H9 (cell line): ENCODE data around the gene MAT2A. TPM values are rescaled to one million over a fixed set of nuclear protein-coding genes. Genes with fewer than 3 reads are reported as not detected.

Source experiments
- DNase-seq: peaks from one replicate; pipeline ENCODE4 v3.0.0-alpha.2; 2017
- H2AFZ ChIP-seq: one replicate; pipeline ENCODE4 v1.6.1; 2013; ENCODE audit warnings: mild to moderate bottlenecking, low read length, control low read depth, moderate library complexity
- H2AK5ac ChIP-seq: 2 replicates; pipeline ENCODE4 v1.6.1; 2013; ENCODE audit warnings: low read length, control low read depth, mixed read lengths; ENCODE audit not compliant: insufficient read length
- H2BK120ac ChIP-seq: one replicate; pipeline ENCODE4 v1.6.1; 2013; ENCODE audit warnings: low read depth, mild to moderate bottlenecking, low read length, control low read depth, inconsistent platforms; ENCODE audit not compliant: poor library complexity, severe bottlenecking
- H2BK12ac ChIP-seq: 2 replicates; pipeline ENCODE4 v1.6.1; 2013; ENCODE audit warnings: low read length, control low read depth, mixed read lengths, low read depth; ENCODE audit not compliant: insufficient read length
- H2BK15ac ChIP-seq: 2 replicates; pipeline ENCODE4 v1.6.1; 2013; ENCODE audit warnings: low read depth, low read length, control low read depth
- H2BK20ac ChIP-seq: one replicate; pipeline ENCODE4 v1.6.1; 2013; ENCODE audit warnings: low read depth, mild to moderate bottlenecking, low read length, control low read depth, inconsistent platforms; ENCODE audit not compliant: poor library complexity, severe bottlenecking
- H2BK5ac ChIP-seq: 2 replicates; pipeline ENCODE4 v1.6.1; 2013; ENCODE audit warnings: low read length, control low read depth, mixed read lengths; ENCODE audit not compliant: insufficient read length
- H3K14ac ChIP-seq: 2 replicates; pipeline ENCODE4 v1.6.1; 2013; ENCODE audit warnings: low read length, control low read depth; ENCODE audit not compliant: insufficient read depth
- H3K18ac ChIP-seq: 2 replicates; pipeline ENCODE4 v1.6.1; 2013; ENCODE audit warnings: low read depth, mild to moderate bottlenecking, mixed read lengths, low read length, control low read depth; ENCODE audit not compliant: insufficient read length
- H3K23ac ChIP-seq: 2 replicates; pipeline ENCODE4 v1.6.1; 2013; ENCODE audit warnings: low read length, control low read depth, mixed read lengths, low read depth; ENCODE audit not compliant: insufficient read length
- H3K23me2 ChIP-seq: 2 replicates; pipeline ENCODE4 v1.6.1; 2013; ENCODE audit warnings: low read depth, mild to moderate bottlenecking, mixed read lengths, low read length, control low read depth; ENCODE audit not compliant: insufficient read length, poor library complexity, severe bottlenecking
- H3K27ac ChIP-seq: 2 replicates; pipeline ENCODE4 v1.5.1; 2013; ENCODE audit warnings: low read length, control low read depth, mixed read lengths, low read depth; ENCODE audit not compliant: insufficient read length
- H3K27me3 ChIP-seq: 2 replicates; pipeline ENCODE4 v1.6.1; 2013; ENCODE audit warnings: low read length, control low read depth, inconsistent platforms; ENCODE audit not compliant: insufficient read depth
- H3K4ac ChIP-seq: 2 replicates; pipeline ENCODE4 v1.6.1; 2013; ENCODE audit warnings: low read depth, mild to moderate bottlenecking, control low read depth, inconsistent platforms, low read length, moderate library complexity
- H3K4me1 ChIP-seq: 2 replicates; pipeline ENCODE4 v1.6.1; 2013; ENCODE audit warnings: low read length, control low read depth, inconsistent platforms; ENCODE audit not compliant: insufficient read depth
- H3K4me2 ChIP-seq: 2 replicates; pipeline ENCODE4 v1.6.1; 2013; ENCODE audit warnings: low read length, control low read depth, mixed read lengths; ENCODE audit not compliant: insufficient read length, insufficient read depth
- H3K56ac ChIP-seq: 2 replicates; pipeline ENCODE4 v1.6.1; 2013; ENCODE audit warnings: low read depth, mild to moderate bottlenecking, mixed read lengths, low read length, control low read depth; ENCODE audit not compliant: insufficient read length
- H3K79me1 ChIP-seq: 2 replicates; pipeline ENCODE4 v1.6.1; 2013; ENCODE audit warnings: low read depth, mild to moderate bottlenecking, moderate library complexity, low read length, control low read depth, inconsistent platforms; ENCODE audit not compliant: insufficient read depth, poor library complexity, severe bottlenecking
- H3K79me2 ChIP-seq: 2 replicates; pipeline ENCODE4 v1.6.1; 2013; ENCODE audit warnings: low read length, control low read depth, inconsistent platforms; ENCODE audit not compliant: insufficient read depth
- H3K9ac ChIP-seq: 2 replicates; pipeline ENCODE4 v1.6.1; 2013; ENCODE audit warnings: low read length, control low read depth, mixed read lengths; ENCODE audit not compliant: insufficient read length; ENCODE audit errors: extremely low read depth
- H3K9me3 ChIP-seq: one replicate; pipeline ENCODE4 v1.6.1; 2013; ENCODE audit warnings: low read depth, low read length, inconsistent platforms; ENCODE audit not compliant: control insufficient read depth
- H3T11ph ChIP-seq: one replicate; pipeline ENCODE4 v1.6.1; 2013; ENCODE audit warnings: mild to moderate bottlenecking, low read length, control low read depth, inconsistent platforms
- H4K20me1 ChIP-seq: one replicate; pipeline ENCODE4 v1.6.1; 2013; ENCODE audit not compliant: control insufficient read depth, insufficient read length, insufficient read depth
- H4K5ac ChIP-seq: 2 replicates; pipeline ENCODE4 v1.6.1; 2013; ENCODE audit warnings: low read depth, mild to moderate bottlenecking, mixed read lengths, low read length, control low read depth; ENCODE audit not compliant: insufficient read length
- H4K8ac ChIP-seq: replicated peaks from 2 replicates; pipeline ENCODE4 v1.6.1; 2013; ENCODE audit warnings: low read length, control low read depth, mixed read lengths, low read depth; ENCODE audit not compliant: insufficient read length
- H4K91ac ChIP-seq: 2 replicates; pipeline ENCODE4 v1.6.1; 2013; ENCODE audit warnings: low read depth, mild to moderate bottlenecking, moderate library complexity, mixed read lengths, low read length, control low read depth; ENCODE audit not compliant: insufficient read length
- H3K27ac Mint-ChIP-seq, 3 experiments: 2 replicates in 2 of 3; 3 replicates in 1 of 3; pipeline ENCODE4 v1.8.0; 2020 to 2021; ENCODE audit warnings: mixed read lengths in 3 of 3, mild to moderate bottlenecking in 1 of 3, moderate library complexity in 1 of 3
- H3K27me3 Mint-ChIP-seq: 2 replicates; pipeline ENCODE4 v1.8.0; 2021; ENCODE audit warnings: low read depth, mild to moderate bottlenecking, moderate library complexity, mixed read lengths
- H3K36me3 Mint-ChIP-seq, 3 experiments: 2 replicates in 2 of 3; 3 replicates in 1 of 3; pipeline ENCODE4 v1.8.0; 2020 to 2021; ENCODE audit warnings: low read depth in 3 of 3, mixed read lengths in 3 of 3; ENCODE audit not compliant: insufficient read depth in 1 of 3
- H3K4me1 Mint-ChIP-seq, 2 experiments: 2 replicates each; pipeline ENCODE4 v1.8.0; 2020; ENCODE audit warnings: mixed read lengths in 2 of 2
- H3K4me3 Mint-ChIP-seq, 2 experiments: 2 replicates in 1 of 2; 3 replicates in 1 of 2; pipeline ENCODE4 v1.8.0; 2020 to 2021; ENCODE audit warnings: mild to moderate bottlenecking in 2 of 2, mixed read lengths in 2 of 2, moderate library complexity in 1 of 2
- H3K9me3 Mint-ChIP-seq, 2 experiments: 2 replicates in 1 of 2; 3 replicates in 1 of 2; pipeline ENCODE4 v1.8.0; 2020; ENCODE audit warnings: mild to moderate bottlenecking in 2 of 2, mixed read lengths in 2 of 2, moderate library complexity in 1 of 2
- WGBS: extraction: QIAGEN DNeasy Blood & Tissue Kit; methylation state at CpG from one replicate; pipeline ENCODE4 v1.1.7; 2013; ENCODE audit warnings: missing lambda C conversion rate, low lambda C conversion rate, mixed read lengths; ENCODE audit not compliant: insufficient read length; ENCODE audit errors: extremely low coverage; 5-methylcytosine and 5-hydroxymethylcytosine counted together
- total RNA-seq: library from RNA; stranded (reverse); gene quantifications from 2 replicates; pipeline ENCODE4 v1.2.1, GENCODE V29; 2021
- TF ChIP-seq, protein P1 (sequence below): fragments of 200-600 bp; sonication (generic); conservative IDR thresholded peaks from 3 replicates; pipeline ENCODE4 v1.8.0; 2021; ENCODE audit warnings: antibody characterized with exemption, mild to moderate bottlenecking

The MAT2A gene
- total RNA-seq, 1 experiment from 2014 or later = 459 TPM

DNA sequence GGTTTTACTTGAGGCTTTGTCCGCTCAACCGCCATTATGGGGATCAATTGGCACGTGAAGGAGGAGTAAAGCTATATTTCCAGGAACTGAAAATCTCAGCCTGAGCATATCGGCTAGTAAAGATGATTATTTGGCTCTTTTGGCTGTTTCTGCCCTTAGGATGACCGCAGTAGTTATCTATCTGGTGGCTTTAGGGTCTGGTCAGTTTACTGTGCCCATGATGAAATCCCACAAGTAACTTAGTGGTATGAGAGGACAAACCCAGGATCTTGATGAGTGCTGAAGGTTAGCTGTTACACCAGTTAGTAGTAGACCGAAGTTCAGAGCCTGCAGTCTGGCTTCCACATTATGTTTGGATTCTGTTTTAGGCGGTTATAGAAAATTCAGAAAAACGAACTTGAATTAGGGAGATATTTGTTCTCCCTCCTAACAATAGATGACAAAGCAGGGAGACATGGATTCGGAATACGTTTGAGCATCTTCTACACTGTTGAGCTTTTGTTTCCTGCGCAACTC lies 1.2 kb downstream of the MAT2A start:
- Histone ChIP-seq H3K27me3 (no peaks in the 10 kb centered on the region), H3K18ac (peak overlapping the region; percentile 8), H3K9me3 (no peaks in the 10 kb centered on the region), H2BK15ac (no peak overlapping the region), H3K9ac (peak overlapping the region; percentile 96), H3K4me2 (peak overlapping the region; percentile 86), H3K23me2 (peaks cover 17% of the 10 kb centered on the region), H3K79me2 (peaks cover 25% of the 10 kb centered on the region), H4K8ac (no peak overlapping the region), H2BK20ac (no peak overlapping the region), H2BK5ac (no peak overlapping the region), H3T11ph (no peak overlapping the region), H3K4me1 (0 out of 2 replicates have a peak, but pooled peaks cover 2% of the 10 kb centered on the region), H4K91ac (no peak overlapping the region), H2BK120ac (no peak overlapping the region), H3K14ac (peak overlapping the region; percentile 44; the same call in 1 of the 2 replicates), H2AFZ (no peak overlapping the region), H4K20me1 (no peaks in the 10 kb centered on the region), H2BK12ac (no peak overlapping the region), H2AK5ac (no peak overlapping the region), H3K27ac (peak overlapping the region; percentile 40), H3K79me1 (no peaks in the 10 kb centered on the region), H3K56ac (no peak overlapping the region), H4K5ac (peak overlapping the region; percentile 3), H3K23ac (no peak overlapping the region), H3K4ac (no peak overlapping the region)
- H3K4me3 Mint-ChIP-seq = peak overlapping the region; percentile 95 to 98
- peaks cover 50 to 64% (median 60%) of the 10 kb centered on the region in 3 experiments for H3K36me3 Mint-ChIP-seq
- H3K4me1 Mint-ChIP-seq = peaks cover 43 to 57% of the 10 kb centered on the region in 2 experiments
- DNase-seq = no peak
- H3K27me3 Mint-ChIP-seq = peaks cover 5% of the 10 kb centered on the region; the same call in 1 of the 2 replicates
- H3K27ac Mint-ChIP-seq = peak overlapping the region; percentile 88 to 97 (median 96)
- no CpG with 5 or more reads among the region's 11 CpGs for WGBS
- TF ChIP-seq, protein P1, sequence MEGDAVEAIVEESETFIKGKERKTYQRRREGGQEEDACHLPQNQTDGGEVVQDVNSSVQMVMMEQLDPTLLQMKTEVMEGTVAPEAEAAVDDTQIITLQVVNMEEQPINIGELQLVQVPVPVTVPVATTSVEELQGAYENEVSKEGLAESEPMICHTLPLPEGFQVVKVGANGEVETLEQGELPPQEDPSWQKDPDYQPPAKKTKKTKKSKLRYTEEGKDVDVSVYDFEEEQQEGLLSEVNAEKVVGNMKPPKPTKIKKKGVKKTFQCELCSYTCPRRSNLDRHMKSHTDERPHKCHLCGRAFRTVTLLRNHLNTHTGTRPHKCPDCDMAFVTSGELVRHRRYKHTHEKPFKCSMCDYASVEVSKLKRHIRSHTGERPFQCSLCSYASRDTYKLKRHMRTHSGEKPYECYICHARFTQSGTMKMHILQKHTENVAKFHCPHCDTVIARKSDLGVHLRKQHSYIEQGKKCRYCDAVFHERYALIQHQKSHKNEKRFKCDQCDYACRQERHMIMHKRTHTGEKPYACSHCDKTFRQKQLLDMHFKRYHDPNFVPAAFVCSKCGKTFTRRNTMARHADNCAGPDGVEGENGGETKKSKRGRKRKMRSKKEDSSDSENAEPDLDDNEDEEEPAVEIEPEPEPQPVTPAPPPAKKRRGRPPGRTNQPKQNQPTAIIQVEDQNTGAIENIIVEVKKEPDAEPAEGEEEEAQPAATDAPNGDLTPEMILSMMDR = no peak
- H3K9me3 Mint-ChIP-seq = peaks cover 0 to 3% of the 10 kb centered on the region in 2 experiments; a peak in 1 of 5 replicates
